HG03066 (cell line): ENCODE measurements around the gene MARCHF3.
"Not testable (repeated sequence)": the region's sequence is repeated elsewhere in the genome, so short reads cannot be mapped to it uniquely, and the experiment has no call there.

Experiments used
- ATAC-seq: cut with Tn5 transposase; IDR thresholded peaks from one replicate; pipeline ENCODE4 v1.9.1; 2021; ENCODE audit warnings: low read depth; ENCODE audit not compliant: unreplicated experiment

Gene MARCHF3

GRCh38 chr5:127014573-127014972 lies 15.8 kb downstream of the MARCHF3 start:
- peak; percentile 51 for ATAC-seq

- no peak for ATAC-seq
Observed at GRCh38 chr5:127013407-127013806, 17.0 kb downstream of the MARCHF3 start.

GRCh38 chr5:127012916-127013315 lies 17.4 kb downstream of the MARCHF3 start:
- no peak for ATAC-seq

GRCh38 chr5:127011961-127012644 lies 18.3 kb downstream of the MARCHF3 start:
- peak; percentile 69 for ATAC-seq

- no peak for ATAC-seq
Observed at GRCh38 chr5:127011153-127011552, 19.2 kb downstream of the MARCHF3 start.

- no peak for ATAC-seq
Observed at GRCh38 chr5:127010362-127010761, 20.0 kb downstream of the MARCHF3 start.

GRCh38 chr5:127009784-127010183 lies 20.6 kb downstream of the MARCHF3 start:
- no peak for ATAC-seq

- no peak for ATAC-seq
Observed at GRCh38 chr5:127008300-127008975, 21.9 kb downstream of the MARCHF3 start.

GRCh38 chr5:127007522-127007921 lies 22.8 kb downstream of the MARCHF3 start:
- ATAC-seq: no peak

GRCh38 chr5:127006744-127007143 lies 23.6 kb downstream of the MARCHF3 start:
- no peak for ATAC-seq

- ATAC-seq: not testable (repeated sequence)
Observed at GRCh38 chr5:127005282-127005681, 25.1 kb downstream of the MARCHF3 start.

- ATAC-seq: no peak
Observed at GRCh38 chr5:127004721-127005120, 25.6 kb downstream of the MARCHF3 start.

- ATAC-seq: no peak
Observed at GRCh38 chr5:127003798-127004495, 26.4 kb downstream of the MARCHF3 start.

GRCh38 chr5:127002390-127002789 lies 28.0 kb downstream of the MARCHF3 start:
- ATAC-seq: no peak

GRCh38 chr5:127001621-127002296 lies 28.6 kb downstream of the MARCHF3 start:
- no peak for ATAC-seq

- ATAC-seq: no peak
Observed at GRCh38 chr5:126998895-126999570, 31.3 kb downstream of the MARCHF3 start.

- ATAC-seq: peak; percentile 92
Observed at GRCh38 chr5:126998201-126998631, 32.1 kb downstream of the MARCHF3 start.

- no peak for ATAC-seq
Observed at GRCh38 chr5:126995689-126996088, 34.7 kb downstream of the MARCHF3 start.

GRCh38 chr5:126995039-126995438 lies 35.3 kb downstream of the MARCHF3 start:
- ATAC-seq: no peak

- ATAC-seq: no peak
Observed at GRCh38 chr5:126994485-126994884, 35.9 kb downstream of the MARCHF3 start.
